Neutrophil (primary cell): Measurements from ENCODE around the gene VRK1.
"Not testable (repeated sequence)": the region's sequence is repeated elsewhere in the genome, so short reads cannot be mapped to it uniquely, and the experiment has no call there.

ENCODE experiments used
- H3K27ac ChIP-seq: fragments of 200-600 bp; sonication (generic); 2 replicates; pipeline ENCODE4 v1.5.1; 2016; ENCODE audit warnings: mild to moderate bottlenecking, moderate library complexity
- H3K27me3 ChIP-seq: fragments of 200-600 bp; sonication (generic); 2 replicates; pipeline ENCODE4 v1.6.0; 2016; ENCODE audit warnings: mild to moderate bottlenecking
- H3K36me3 ChIP-seq: fragments of 200-600 bp; sonication (generic); 2 replicates; pipeline ENCODE4 v1.5.1; 2017
- H3K4me1 ChIP-seq, 2 experiments: fragments of 200-600 bp in 1 of 2; sonication (generic) in 1 of 2; 1 replicate in 1 of 2; 2 replicates in 1 of 2; pipeline versions ENCODE4 v1.5.1 to v1.6.1; 2013 to 2016; ENCODE audit warnings: low read depth in 1 of 2, low read length in 1 of 2, mild to moderate bottlenecking in 1 of 2, moderate library complexity in 1 of 2; ENCODE audit not compliant: control insufficient read depth in 1 of 2, insufficient read depth in 1 of 2
- H3K4me3 ChIP-seq, 2 experiments: fragments of 200-600 bp in 1 of 2; sonication (generic) in 1 of 2; 1 replicate in 1 of 2; 2 replicates in 1 of 2; pipeline ENCODE4 v1.5.1; 2013 to 2016; ENCODE audit warnings: low read depth in 1 of 2, low read length in 1 of 2, mild to moderate bottlenecking in 1 of 2, moderate library complexity in 1 of 2
- H3K9me3 ChIP-seq: fragments of 200-600 bp; sonication (generic); 2 replicates; pipeline ENCODE4 v1.5.1; 2016
- CTCF ChIP-seq: fragments of 200-600 bp; sonication (generic); IDR thresholded peaks from 2 replicates; pipeline ENCODE4 v1.5.1; 2016; ENCODE audit warnings: antibody characterized with exemption

VRK1 gene

DNA sequence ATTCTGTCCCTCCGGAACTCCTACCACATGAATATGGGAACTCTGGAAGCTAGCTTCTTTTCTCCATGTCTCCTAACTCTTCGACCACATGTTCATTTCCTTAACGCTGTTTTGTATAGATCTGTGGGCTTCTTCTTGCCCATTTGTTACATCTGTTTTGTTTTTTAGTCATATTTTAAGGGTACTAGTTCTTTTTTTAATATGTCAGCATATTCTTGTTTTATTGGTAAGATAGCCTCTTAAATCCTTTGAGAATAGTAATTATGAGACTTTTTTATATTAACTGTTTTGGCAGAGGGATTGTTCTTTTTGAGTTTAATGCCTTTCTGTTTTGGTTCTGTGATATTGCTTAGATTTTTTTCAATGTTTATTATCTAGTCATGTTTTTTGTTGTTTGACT is 70.5 kb downstream of the VRK1 start:
- Histone ChIP-seq H3K27ac (no peak overlapping the region), H3K4me3 (no peak overlapping the region), H3K4me1 (peaks cover 0 to 4% of the 10 kb centered on the region in 2 experiments), H3K36me3 (peaks cover 3% of the 10 kb centered on the region), H3K27me3 (no peaks in the 10 kb centered on the region), H3K9me3 (no peaks in the 10 kb centered on the region)
- TF ChIP-seq CTCF: no peak

- no peaks in the 10 kb centered on the region for H3K9me3 ChIP-seq
- no peaks in the 10 kb centered on the region for H3K27me3 ChIP-seq
- TF ChIP-seq CTCF: no peak
- H3K27ac ChIP-seq: no peak overlapping the region
- peaks cover 22% of the 10 kb centered on the region for H3K36me3 ChIP-seq
- no peaks in the 10 kb centered on the region for H3K4me1 ChIP-seq
- no peak overlapping the region for H3K4me3 ChIP-seq
Measured at GRCh38 chr14:96874127-96874526, 76.9 kb downstream of the VRK1 start.

- H3K27me3 ChIP-seq: no peaks in the 10 kb centered on the region
- no peak for TF ChIP-seq CTCF
- H3K4me3 ChIP-seq: no peak overlapping the region
- no peak overlapping the region for H3K27ac ChIP-seq
- H3K4me1 ChIP-seq: no peaks in the 10 kb centered on the region
- peaks cover 31% of the 10 kb centered on the region for H3K36me3 ChIP-seq
- no peaks in the 10 kb centered on the region for H3K9me3 ChIP-seq
Measured at GRCh38 chr14:96876747-96877146, 79.6 kb downstream of the VRK1 start.

DNA sequence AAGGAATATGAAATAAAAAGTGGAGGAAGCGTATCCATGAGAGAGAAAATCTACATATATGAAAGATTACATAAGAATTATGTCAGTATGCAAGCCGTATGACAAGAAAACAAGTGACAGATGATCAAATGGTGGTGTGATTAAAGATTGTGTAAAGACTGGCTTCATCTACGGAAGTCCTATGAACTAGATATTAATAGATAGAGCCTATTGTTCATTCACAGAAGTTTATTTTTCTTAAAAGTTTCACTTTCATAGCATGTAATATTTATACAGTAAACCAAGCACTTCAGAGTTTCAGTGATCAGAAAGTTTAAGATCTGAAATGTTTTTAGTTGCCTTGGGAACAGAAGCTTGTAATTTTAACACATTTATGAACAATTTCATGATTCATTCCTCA is 84.5 kb downstream of the VRK1 start:
- Histone ChIP-seq H3K36me3 (peaks cover 19% of the 10 kb centered on the region), H3K9me3 (no peaks in the 10 kb centered on the region), H3K27ac (no peak overlapping the region), H3K27me3 (no peaks in the 10 kb centered on the region), H3K4me3 (no peak overlapping the region), H3K4me1 (no peaks in the 10 kb centered on the region)
- TF ChIP-seq CTCF: no peak

GRCh38 chr14:96883974-96884373 is 86.8 kb downstream of the VRK1 start:
- not testable (repeated sequence) for H3K27ac ChIP-seq, H3K27me3 ChIP-seq, H3K36me3 ChIP-seq, H3K9me3 ChIP-seq, H3K4me1 ChIP-seq, H3K4me3 ChIP-seq

GRCh38 chr14:96888158-96888557 is 91.0 kb downstream of the VRK1 start:
- no peaks in the 10 kb centered on the region for H3K9me3 ChIP-seq
- H3K27me3 ChIP-seq: no peaks in the 10 kb centered on the region
- H3K27ac ChIP-seq: no peak overlapping the region
- TF ChIP-seq CTCF: no peak
- no peaks in the 10 kb centered on the region for H3K4me1 ChIP-seq
- H3K36me3 ChIP-seq: no peaks in the 10 kb centered on the region
- H3K4me3 ChIP-seq: no peak overlapping the region
